ENCODE results near the gene ZNF599.

ZNF599 gene

DNA sequence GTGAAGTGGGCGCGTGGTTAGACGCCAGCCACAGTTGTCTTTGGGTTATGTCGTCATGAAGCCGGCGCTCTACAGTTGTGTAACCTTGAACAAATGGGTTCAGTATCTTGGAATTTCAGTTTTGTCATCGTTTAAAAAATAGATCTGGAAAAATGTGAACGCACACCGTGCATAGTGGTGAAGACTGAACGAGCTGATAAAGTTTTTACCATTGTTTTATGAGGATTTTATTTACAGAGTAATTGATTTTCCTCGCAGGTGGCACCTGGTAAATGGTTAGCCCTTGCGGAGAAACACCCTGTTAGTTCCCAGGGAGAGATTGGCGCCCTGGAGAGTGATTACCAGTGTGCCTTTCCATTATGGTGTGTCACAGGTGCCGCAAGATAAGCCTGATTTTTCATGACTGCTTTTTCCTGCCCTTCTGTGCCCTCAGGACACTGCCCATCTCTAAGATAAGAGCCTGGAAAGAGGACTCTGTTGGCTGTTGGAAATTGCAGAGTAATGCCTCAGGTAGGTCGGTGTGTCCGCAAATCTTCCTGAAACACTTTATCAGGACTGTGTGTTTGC lies 38.4 kb downstream of the ZNF599 start:
- no peak for DNase-seq

DNA sequence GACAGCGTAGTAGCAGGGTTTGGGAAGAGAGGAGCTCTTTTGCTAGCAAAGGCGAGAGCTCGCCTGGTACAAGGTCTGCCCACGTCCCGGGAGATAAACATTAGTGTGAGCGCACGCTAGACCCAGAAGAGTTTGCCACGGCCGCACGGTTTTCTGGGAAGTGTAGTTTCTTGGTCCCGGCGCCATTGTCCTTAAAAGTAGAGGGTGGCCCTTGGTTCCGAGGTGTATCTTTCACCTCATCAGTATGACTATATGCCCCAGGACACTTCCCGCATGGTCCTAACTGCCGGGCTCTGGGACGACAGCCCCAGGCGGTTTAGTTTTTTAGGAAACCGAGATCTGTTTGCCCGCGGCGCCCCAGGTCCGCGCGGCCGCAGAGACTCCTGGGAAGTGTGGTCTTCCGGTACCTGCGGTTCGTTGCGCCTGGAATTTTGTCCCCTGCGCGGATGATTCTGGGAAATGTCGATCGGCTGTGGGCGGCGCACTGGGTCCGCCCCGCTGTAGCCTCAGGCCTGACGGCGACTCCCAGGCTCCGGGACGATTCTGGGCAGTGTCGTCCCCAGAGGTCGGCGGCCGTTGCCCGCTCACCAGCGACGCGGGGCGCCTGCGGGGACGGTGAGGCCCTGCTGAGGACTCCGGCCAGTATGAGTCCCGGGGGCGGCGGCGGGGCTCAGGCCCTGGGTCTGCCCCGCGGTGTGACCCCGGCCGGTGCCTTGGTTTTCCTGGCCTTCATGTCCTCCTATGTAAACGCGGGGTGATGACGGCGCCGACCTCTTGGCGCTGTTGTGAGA lies 39.1 kb downstream of the ZNF599 start, which contains the start of gene ZNF181:
Gene ZNF181 (plus strand): TSS at position 498 of the 791 bp plus-strand sequence. CDS start 795 bp downstream, outside the sequence.
- peak; percentile 73 for DNase-seq

DNA sequence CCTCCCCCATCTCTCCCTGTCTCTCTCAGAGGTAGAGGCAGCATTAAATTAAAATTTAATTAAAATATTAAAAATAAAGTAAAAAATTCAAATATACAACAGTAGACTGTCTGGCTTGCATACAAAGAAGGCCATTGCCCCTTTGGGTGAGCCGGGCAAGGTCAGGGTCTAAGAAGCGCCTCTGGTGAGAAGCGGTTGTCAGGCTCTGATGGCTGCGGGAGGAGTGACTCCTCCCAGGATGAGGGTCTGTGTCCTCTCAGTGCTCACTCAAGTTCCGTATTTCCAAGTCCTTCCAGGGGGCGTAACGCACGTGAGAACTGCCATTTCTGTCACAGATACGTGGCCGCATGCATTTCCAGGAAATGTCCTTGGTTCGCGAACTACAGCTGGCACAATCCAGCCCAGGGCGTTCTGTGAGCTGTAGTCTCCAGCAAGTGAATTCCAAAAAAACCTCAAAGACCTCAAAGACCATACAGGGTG lies 39.7 kb downstream of the ZNF599 start:
- DNase-seq = no peak

DNA sequence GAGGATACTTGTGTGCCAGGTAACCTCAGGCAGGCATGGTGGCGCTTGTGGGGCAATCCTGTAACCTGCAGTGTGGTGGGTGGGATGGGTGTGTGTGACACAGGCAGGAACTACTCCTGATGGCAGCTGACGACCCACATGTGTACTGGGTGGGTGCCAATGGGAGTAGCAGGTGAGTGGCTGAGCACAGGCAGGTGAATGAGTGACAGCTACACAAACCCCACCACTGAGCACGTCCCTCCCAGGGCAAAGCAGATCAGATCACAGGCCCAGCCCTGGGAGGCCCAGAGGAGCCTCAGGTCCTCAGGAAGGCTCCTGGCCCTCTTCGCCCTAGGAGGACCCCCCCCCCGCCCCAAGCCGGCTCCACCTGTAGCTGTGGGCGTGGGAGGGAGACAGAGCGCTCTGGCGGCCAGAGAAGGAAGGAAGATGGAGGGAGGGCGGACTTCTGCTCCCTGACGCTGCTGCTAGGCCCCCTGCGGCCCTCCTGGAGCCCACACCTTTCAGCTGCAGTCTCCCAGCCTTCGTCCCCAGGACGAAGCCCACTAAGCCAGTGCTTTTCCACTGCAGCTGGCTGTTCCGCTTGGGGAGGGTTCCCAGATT lies 40.3 kb downstream of the ZNF599 start:
- no peak for DNase-seq

DNA sequence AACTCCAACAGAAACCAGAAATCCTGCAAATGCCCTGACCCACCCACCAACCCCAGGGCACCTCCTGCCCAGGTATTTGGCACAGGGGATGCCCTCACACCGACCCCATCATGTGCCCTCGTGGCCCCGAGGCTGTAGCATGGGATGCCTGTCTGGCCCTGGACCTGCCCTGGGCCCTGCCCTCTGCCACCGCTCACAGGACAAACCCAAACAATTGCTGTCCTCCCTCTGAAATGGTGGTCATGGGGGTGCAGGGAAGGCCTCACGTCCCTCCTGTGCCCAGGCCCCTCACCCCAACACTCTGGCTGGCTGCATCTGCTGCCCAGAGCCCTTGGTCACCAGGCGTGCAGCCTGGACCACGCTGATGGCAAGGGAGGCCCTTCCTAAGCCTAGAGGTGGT lies 41.1 kb downstream of the ZNF599 start:
- no peak for DNase-seq

DNA sequence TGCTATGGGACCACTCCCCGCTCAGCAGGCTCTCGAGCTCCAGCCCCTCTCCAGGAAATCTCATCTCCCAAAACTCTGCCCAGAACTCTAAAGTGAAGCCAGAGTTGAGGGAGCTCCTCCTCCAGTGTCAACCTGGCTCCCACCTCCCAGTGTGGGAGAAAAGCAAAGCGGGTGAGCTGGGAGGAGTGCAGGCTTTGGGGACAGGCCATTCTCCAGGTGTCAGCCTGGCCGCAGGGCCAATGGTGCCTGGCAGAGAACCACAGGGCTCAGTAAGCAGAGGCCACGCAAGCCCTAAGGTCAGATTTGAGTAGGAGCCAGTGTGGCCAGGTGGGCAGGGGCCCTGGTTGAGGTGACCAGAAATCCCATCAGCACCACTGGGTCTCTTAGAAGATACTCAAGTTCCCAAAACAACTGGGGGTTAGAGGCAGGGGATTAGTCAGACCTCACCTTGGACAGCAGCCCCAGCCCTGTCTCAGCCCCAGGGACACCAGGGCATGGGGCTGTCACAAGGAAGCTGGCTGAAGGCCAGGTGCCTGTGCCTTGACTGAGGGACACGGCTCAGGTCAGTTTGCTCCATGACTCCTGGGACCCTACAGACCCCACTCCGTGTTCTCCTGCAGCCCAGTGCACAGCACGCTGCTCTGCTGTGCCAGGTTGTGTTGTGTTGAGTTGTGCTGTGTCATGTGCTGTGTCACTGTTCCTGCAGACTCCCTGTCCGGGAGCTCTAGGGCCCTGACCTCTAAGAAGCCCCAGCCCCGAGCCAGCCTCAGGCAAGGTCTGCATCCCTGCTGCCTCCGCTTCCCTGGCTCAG lies 41.8 kb downstream of the ZNF599 start:
- no peak for DNase-seq

DNA sequence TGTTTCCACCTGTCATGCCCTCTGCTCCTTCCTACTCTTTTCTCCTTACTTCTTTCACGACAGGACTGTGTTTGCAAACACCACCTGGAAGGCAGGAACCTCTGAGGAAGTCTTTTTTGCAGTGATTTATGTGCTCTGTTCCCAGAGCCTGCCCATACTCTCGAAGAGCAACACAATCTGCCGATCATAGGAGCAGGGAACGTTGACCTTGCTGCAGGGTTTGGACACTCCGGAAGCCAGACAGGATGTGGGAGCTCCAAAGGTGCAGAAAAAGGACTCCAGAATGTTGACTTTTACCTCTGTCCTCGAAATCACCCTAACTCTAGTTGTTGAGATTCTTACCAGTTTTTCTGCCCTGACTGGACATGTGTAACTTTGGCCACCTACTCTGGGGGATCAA lies 47.6 kb downstream of the ZNF599 start:
- DNase-seq = no peak

DNA sequence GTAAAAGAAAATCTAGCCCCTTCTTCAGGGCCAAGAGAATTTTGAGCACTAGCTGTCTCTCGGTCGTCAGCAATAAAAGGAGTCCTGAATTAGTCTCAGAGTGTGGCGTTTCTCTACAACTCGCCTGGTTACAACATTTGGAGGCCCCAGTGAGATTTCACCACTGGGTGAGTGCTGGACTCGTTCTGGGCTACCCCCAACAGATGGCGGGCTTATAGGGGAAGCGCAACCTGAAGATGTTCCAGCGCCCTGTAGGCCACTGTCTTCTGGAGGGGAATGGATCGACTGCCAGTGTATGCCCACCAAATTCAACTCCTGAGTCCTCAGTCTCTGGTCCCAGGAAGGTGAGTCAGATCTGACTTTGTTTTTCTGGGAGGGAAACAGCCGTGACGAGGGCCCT lies 50.7 kb downstream of the ZNF599 start:
- DNase-seq = no peak

DNA sequence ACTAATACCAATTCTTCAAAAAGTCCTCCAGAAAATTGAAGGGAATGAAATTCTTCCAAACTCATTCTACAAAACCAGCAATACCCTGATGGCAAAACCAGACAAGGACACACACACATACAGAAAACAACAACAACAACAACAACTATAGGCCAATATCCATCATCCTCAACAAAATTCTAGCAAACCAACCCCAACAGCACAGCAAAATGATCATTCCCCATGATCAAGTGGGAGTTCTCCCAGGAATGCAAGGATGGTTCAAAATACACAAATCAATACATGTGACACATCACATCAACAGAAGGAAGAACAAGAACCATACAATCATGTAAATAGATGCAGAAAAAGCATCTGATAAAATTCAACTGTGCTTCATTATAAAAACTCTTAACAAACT lies 57.7 kb downstream of the ZNF599 start:
- no peak for DNase-seq

DNA sequence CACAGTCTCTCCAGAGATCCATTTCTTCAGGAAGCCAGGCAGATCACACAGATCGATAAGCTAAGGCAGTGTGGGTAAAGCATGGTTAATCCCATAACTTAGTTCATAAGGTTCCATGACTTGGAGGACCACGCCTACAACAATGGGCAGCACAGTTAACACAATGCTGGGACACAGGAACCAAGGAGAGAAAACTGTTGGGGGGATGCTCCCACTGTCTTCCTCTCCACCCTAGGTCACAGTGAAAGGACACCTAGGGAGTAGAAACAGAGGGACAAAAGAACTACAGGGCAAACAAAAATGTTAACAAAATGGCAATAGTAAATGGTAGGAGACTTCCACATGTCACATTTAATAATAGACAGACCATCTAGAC lies 59.8 kb downstream of the ZNF599 start:
- DNase-seq = no peak

DNA sequence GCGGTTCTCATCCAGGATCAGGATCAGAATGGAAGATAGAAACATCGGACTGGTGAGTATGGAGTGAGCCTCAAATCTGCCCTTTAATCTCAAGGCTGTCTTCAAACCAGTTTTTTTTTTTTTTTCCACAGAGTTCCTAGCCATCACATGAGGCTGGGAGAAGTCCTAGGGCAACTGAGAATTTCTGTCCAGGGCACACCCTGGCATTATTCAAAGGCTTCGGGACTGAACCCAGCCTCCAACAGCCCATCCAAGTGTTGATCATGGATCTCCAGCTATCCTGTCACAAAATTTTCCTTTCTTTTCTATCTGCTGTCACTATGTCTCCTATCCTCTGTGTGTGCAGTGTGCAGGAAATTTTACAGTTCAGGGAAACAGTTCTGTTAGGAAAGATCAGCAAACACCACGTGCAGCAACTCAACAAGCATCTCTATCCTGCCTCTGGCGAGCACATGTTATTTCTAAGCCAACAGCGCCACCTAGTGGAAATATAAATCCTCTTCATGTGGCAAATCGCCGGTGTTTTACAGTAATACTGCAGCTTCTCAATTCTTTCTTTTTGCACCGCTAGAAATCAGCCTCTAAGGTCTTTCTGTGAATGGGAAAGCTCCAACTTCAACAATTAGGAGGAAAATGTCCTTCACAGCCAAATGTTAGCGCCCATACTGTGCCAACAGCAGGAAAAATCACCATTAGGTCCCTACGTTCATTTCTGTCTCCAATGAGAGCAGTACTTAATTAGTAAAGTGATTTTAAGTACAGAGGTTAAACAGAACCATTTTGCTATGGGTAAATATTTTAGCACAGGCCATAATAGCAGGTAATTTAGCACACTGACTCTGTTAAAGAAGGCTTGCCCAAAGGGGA lies 60.4 kb downstream of the ZNF599 start:
- DNase-seq = no peak

DNA sequence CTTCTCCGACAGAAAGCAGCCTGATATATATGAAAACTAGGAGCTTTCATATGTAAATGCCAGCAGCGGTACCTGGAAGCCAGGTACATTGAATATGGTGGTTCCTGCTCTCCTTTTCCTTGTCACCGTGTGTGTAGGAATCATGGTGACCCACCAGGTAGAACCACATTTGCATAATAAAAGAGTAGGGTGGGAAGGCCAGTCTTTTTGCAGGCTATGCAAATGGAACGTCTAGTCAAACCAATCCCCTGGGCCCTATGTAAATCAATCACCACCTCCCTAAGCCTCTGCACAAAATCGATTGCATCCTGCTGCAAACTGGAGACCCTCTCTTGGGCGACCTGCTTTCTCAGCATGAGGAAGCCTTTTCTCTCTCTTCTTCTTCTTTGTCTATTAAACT lies 61.1 kb downstream of the ZNF599 start:
- DNase-seq = no peak

All from activated CD4-positive, CD25-positive, alpha-beta regulatory T cell treated with anti-CD3 and anti-CD28 coated beads, Interleukin-2, amount 50 U/mL, for 72 hours (primary cell).